Hematopoietic multipotent progenitor cell treated with erythropoietin and hydrocortisone succinate and interleukin-3 and kit ligand, for 8 days (in vitro differentiated cells): Measurements from ENCODE around the gene RAPGEF5.
A peak's percentile ranks its signal among the peaks of the same experiment; 100 is the strongest.

Source experiments
- DNase-seq: peaks from one replicate; pipeline ENCODE4 v3.0.0-alpha.2; 2015

RAPGEF5 gene

DNA sequence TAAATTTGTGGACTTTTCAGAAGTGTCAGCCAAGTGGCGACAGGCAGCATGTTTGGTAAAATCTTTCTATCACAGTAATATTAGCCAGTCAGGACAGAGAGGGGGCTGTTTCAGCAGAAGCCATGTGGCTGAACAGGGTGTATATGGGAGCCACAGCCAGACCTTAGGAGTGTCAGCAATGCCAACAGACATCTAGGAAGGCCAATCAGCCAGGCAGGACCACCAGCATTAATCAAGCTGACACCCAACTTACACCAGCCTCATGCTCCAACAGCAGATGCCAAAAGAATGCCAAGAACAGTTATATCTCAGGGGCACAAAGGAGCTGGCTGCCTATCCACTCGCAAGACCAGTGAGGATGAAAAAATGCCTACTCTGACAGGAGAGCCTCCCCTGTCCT lies 54.8 kb downstream of the RAPGEF5 start:
- no peak for DNase-seq

DNA sequence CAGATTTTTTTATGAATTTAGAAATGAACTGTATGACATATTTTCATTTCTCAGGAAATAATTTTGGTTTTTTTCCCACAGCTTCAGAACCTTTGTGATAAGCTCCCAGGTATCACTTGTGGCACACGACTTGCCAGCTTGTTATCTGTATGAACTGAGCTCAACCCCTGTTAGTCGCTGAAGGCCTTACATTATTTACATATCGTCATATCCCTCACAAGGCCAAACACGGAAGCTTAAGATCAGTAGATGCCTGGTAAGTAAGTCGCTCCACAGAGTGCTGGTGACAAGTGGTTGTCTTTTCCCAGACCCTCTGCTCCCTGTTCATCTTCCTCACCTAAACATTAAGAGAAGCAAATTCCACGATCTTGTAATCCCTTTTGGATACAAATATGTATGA lies 55.2 kb downstream of the RAPGEF5 start:
- peak; percentile 17 for DNase-seq

DNA sequence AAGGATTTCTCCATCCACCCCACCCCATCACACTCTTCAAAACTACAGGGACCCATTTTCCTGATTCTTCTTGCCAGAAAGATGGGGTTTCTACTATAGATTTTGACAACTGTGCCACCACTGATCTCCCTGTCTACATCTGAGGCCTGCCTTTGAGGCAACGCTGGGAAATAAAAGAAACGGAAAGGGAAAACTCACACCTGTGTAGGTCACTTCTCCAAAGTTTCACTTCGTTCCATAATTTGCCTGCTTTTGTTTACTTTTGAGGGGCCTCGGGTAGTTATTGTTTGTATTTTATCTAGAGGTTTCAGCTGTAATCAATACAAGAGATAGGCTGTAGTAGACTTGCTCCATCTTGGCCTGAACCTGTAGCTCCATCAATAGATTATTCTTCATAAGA lies 56.1 kb downstream of the RAPGEF5 start:
- no peak for DNase-seq

DNA sequence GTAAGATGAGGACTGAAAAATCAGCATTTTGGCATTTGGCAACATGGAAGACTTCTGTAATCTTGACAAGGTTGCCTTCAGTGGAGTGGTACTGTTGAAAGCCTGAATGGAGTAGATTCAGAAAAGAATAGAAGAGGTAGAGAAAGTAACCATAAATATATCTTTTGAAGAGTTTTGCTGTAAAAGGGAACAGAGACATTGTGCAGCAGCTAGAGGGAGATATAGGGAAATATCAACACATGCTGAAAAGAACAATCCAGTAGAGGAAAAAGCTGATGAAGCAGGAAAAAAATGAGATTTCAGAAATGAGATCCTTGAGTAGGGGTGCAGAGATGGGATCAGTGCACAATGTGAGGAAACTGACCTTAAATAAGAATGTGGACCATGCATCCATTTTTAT lies 60.0 kb downstream of the RAPGEF5 start:
- no peak for DNase-seq

DNA sequence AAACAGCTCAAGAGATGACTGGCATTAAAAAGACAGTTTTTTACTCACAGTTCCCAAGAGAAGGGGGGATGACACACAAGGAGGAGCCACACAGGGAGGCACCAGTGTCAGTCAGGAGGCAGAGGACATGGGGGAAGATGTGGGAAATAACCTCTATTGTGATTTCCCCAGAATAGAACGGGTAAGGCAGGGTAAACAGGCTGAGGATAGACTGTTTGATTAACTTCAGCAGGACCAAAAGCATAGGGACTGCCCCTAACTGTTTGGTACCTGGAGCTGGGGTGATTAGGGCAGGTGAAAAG lies 60.7 kb downstream of the RAPGEF5 start:
- DNase-seq, result no peak

DNA sequence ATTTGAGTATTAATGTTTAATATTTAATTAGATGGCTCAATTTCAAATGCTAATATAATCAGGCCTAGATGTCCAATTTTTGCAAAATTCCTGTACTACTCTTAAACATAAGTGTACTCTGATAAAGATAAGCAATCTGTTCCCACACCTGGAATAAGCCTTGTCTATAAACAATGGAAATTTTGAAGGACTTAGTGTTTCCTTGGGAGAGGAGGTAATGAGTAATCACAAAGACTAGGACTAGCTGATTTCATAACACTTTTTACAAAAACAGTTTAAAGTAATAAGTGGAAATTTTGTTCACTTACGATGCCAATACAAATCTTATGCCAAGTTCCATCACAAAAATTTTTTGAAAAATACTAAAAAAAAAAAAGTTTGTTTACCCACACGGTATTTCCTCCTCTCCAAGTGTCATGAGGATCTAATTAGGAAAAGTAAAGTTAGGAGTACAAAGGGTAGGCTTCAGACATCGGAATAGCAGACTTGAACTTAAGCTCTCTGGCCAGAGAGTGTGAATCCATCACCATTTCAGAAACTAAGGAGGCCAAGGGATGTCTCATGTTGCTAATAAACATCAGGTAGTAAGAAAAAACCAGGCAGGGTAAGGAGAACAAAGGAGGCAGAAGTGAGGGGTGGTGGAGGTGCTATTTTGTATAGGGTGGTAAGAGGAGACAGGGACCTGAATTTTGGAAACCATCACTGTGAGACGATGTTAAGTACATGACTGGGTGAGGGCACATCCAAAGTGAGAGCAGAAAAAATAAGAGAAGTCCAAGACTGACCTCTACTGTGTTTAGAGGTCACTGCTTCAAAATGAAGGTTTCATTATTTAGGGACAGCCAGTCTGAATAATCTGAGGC lies 61.3 kb downstream of the RAPGEF5 start:
- no peak for DNase-seq

DNA sequence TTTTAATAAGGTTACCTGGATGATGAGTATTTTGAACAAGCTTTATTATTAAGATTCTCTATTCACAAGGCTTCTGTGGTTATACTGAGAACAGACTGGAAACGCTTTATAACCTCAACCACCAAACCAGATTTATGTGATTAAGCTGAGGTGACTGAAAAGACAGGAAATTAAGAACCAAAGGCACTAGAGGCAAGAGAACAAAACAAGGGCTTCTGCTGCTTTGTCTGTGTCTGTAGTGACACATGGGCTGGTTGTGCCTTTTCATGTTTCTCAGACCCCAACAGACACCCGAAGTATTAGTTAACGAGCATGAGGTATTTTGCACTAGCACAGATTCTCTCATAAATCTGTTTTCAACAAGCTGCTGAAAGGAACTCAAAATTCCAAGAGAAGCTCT lies 64.4 kb downstream of the RAPGEF5 start:
- no peak for DNase-seq

DNA sequence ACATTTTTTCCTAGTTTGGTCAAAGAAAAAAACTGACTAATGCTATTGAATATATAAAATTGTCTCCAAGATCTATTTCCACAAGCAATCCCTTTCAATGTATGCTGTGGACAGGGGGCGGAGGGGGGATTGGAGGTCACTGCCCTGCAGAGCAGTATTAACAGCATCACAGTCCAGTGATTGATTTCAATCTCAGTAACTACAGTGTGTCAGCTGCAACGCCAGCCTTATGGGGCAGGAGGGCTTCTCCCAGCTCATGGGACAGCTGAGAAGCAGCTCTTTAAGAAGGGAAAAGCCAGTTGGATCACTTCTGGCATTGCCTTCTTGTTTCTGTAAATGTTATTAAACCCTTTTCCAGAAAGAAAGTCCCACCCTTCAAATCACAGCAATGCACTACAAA lies 65.0 kb downstream of the RAPGEF5 start:
- no peak for DNase-seq

DNA sequence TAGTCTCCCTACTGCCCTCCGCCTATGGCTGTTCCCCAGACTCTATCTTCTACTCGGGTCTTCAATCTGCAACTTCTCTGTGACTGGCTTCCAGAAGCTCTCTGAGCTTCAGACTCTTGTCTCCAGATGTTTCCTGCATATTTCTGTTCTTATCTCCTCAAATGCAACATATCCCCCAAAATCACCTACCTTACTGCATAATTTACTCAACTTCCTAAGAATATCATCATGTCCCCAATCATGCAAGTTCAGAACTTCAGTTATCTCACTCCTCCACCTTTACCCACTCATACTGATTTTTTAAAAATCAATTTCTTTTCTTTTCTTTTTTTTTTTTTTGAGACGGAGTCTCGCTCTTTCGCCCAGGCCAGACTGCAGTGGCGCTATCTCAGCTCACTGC lies 68.8 kb downstream of the RAPGEF5 start:
- DNase-seq, result no peak

DNA sequence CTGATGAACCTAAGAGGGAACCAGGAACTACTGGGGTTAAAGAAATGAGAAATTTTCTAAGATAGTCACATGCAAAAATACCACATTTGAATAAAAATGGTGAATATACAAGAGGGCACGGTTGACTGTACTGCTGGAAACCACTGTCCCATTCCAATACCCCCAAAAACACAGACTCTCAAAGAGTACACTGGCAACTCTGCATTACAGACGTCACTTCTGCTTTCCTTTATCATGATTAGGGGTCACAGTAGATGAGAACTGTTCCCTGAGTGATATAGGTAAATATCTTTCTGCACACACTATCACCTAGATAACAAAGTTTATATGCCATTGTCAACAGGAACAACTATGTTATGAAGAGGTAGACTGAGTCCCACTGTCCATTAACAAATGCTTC lies 69.5 kb downstream of the RAPGEF5 start:
- no peak for DNase-seq

DNA sequence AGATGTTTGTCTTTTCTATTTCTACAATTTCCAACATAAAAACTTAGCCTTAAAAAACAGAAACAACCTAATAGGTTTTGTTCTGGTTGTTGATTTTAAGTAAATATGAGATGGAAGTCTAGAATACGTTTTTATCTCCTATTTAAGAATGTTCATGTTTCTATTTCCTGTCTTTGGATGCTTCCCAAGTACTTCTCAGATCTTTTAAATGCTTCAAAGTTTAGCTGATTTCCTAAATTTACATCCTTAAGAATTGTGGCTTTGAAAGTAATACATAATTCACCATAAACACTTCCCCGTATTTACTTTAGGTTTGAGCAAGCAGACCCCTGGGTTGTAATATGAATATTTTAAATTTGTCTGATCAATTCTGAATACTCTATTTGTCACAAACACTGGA lies 70.5 kb downstream of the RAPGEF5 start:
- no peak for DNase-seq

DNA sequence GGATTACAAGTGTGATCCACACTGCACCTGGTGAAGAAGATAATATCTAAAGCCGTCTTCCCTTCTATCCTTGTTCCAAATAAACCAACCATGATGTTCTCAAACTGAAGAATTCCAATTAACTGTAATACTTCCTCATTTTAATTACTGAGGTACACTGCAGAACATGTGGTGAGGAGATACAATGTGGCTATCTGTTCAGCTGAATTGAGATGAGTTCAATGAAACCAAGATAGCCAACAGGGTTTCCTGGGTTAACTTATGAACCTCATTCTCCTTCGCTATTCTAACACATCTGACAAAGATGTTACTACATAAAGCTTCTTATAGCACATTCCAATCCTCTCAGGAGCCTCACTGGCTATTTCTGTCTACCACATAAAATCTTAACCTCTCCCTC lies 75.5 kb downstream of the RAPGEF5 start:
- DNase-seq, result no peak

DNA sequence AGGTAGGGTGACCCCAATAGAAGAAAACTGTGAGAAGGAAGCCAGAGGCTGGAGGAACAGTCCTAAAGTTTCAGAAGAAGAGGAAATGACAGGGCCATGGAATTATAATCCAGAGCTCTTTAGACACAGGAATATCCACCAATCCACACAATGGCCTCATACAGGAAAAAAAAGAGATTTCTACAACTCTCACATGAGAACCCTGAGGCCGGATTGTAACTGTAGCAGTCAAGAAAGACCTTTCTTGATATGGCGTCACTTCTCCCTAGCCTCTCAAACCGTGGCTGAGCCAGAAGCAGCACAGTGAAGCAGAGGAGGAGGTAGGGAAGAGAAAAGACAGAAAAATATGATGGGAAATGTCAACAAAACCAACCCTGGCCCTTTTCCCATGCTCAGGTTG lies 76.9 kb downstream of the RAPGEF5 start:
- DNase-seq, result no peak

DNA sequence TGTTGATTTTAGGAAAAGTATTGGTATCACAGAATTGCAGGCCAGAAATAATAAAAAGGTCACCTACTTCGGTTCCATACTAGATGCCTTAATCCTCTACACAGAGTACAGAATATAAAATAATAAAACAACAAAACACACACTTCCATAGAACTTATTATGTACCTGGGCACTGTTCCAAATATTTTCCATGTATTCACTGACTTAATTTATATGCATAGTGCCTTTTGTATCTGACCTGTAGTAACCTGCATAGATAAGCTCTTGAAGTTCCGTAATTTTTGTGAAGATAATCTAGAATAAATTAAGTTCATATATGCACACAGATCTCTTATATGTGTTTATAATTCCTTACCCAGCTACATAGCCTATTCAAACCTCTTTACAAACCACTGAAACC lies 78.3 kb downstream of the RAPGEF5 start:
- no peak for DNase-seq

DNA sequence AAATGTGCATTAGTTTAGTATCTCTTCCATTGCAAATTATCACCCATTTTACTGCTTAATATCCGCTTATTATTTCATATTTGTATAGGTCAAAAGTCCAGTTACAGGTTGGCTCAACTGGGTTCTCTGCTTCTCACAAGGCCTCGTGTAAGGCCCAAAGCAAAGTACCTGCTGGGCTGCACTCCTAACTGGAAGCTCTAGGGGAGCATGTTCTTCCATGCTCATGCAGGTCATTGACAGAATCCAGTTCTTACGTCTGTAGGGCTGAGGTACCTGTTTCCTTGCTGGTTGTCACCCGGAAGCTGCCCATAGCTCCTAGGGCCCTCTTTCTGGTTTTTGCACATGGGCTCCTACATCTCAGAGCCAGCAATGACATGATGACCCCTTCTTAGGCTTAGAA lies 79.6 kb downstream of the RAPGEF5 start:
- no peak for DNase-seq

DNA sequence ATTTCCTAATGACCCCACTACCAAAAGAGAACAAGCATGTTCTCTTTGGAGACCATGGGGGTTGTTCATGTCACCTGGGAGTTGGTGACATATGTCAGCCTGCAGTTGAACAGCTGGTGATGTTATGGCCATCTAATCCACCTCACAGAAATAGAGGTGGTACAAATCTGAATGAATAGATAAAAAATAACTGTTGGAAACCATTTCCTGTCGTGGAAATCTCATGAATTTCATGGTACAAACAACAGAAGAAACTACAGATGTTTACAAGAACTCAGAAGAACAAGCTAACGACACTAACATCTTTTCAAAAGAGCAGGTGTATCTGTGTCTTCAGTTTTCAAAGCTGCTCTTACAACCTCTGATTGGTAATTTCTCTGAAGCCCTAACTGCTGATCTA lies 81.3 kb downstream of the RAPGEF5 start:
- DNase-seq, result no peak

DNA sequence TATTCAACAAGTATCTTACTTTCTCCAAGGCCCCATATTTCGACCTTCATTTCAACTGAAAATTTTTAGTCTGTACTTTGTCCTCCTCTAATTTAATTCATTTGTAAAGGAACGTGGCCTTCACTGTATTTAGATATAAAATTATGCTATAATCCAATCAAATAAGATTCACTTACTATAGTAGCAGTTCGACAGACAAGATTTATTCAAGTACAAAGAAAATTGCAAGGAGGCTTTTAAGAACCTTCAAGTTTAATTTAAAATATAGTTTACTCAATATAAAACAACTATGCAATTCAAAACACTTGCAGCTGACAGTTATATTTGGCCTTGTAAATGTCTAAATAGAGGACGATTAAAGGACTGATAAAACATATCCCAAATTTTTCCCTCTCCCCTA lies 85.6 kb downstream of the RAPGEF5 start:
- DNase-seq, result no peak

DNA sequence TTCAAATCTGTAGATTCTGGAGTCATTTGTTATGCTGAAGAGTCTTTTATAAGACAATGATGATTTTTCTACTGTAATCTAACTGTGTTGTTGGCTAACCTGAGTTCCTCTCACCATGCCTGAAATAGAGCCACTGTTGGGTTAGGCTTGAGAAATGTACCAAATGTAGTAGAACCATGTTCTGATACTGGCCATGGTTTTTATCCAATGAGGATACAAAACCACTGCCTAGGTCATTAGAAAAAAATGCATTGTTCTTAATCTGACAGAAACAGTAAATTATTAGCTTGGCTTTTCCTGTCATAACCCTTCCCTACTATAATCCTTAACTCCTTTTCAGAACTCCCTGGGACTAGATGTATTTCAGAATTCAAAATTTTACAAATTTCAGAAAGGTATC lies 86.6 kb downstream of the RAPGEF5 start:
- no peak for DNase-seq

DNA sequence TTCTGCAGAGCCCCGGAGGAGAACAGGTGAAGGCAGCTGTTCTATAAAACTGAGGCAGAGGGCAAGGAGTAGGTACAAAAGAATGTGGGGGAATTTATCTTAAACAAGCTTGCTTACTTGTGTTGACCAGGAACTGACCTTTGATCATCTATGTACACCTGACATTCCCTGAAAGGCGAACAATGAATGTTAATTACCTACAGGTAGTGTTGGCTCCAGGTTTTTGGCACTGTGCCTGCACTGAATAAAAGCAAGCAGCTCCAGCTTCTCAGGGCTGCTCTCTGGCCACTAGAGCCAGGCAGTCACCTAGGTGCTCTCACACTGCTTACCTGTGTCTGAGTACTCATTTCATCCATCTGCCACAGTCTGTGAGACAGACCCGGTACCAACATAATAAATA lies 87.0 kb downstream of the RAPGEF5 start:
- DNase-seq, result no peak

DNA sequence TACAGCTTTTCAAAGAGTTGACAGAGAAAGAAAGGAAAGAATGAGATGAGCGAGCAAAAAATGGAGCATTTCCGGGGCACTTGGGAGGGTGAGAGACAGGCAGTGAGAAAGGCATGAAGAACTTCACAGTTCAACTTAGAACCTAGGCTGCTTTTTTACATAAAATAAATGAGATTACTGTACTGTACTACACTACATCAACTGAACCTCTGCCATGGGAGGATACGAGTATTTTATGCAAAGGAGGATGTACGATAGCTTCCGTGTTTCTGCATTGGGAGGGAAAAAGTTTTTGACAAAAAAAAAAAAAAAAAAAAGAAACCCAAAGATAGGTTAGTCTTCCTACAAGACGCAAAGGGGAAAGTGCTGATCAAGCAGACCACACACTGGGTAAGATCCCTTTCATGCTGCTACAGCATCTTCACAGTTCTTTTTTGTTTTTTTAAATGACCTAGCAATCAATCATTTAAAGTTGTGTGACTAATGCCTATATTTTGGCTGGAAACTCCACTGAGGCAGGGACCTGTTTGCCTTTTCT lies 88.0 kb downstream of the RAPGEF5 start:
- no peak for DNase-seq

DNA sequence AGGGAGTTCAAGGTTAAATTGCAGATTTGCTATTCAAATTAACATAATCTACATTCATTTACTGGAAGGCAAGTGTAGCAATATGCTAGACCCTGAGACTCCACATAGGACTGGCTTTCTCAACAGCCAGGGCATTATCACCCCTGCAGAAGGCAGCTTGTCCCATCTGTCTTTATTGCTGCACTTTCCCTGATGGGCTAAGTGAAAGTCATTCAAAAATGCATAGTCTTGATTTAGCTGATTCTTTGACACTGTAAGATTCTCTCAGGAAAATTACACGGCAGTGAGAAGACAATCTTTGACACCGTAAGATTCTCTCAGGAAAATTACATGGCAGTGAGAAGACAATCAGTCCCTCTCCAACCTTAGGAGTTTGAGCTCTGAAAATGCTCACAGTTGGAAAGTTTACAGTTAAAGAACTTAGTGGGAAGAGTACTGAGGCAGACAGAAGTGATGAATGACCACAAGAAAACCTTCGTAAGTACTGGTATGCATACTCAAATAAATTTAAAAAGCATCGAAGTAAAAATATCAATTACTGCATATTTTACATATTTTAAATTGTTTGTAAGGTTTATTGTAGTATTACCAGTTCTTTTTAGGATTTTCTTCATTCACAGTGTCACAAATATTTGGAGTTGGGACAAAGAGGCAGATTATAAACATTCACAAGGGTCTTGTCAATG lies 88.9 kb downstream of the RAPGEF5 start:
- DNase-seq, result no peak

DNA sequence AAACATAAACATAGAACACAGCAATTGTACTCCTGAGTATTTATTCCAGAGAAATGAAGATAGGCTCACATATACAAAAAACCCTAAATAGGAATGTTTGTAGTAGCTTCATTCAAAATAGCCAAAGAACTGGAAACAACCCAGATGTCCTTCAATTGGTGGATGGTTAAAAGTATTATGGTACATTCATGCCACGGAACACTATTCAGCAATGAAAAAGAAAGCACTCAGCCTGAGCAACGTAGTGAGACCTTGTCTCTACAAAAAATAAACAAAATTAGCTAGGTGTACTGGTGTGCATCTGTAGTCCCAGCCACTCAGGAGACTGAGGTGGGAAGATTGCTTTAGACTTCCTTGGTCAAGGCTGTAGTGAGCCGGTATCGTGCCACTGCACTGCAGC lies 94.4 kb downstream of the RAPGEF5 start:
- DNase-seq, result no peak

DNA sequence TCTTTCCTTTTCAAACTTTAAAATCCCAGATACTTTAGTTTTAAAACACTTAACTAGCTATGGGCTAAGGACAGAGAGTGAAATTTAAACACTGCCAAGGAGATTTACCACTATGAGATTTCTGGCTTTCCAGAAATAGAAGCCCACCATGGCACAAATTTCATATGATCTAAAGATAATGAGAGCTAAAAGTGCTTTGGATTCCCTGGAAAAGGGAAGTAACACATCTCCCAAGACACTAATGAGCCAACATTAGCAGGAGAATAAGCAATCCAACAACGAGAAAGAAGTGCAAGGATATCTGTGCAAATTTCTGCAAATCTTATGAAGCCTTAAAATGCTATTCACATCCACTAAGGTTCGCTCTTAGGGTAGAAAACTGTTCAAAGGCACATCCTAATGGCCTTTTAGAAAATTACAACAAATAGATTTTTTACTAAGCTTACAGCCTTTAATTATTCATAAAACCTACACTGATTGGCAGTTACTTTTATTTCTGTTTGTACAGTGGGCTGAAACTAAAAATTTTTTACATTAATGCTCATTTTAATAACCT lies 100.3 kb downstream of the RAPGEF5 start:
- no peak for DNase-seq

DNA sequence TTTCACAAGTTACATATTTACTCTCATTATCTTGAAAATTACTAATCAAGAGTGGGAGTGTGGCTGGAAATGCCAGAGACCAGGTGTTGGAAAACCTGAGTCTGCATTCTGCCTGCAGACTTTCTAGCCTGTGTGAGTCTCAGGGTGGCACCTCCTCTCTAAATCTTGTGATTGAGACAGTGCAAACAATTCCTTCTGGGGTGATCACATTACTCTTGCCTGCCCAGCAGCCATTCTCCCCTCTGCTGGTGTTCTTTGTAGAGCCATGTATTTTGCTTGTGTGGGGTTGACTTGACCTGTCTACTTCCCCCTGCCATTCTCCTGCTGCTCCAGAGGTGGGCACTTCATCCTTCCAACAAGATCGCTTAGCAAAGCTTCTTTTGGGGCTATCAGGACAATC lies 101.1 kb downstream of the RAPGEF5 start:
- no peak for DNase-seq
